Mucosa of rectum (tissue), 2 donors: Measurements from ENCODE around the gene PITX1.

Source experiments
- H3K27ac ChIP-seq, 2 donors: one replicate each; pipeline ENCODE4 v1.7.0; 2013; ENCODE audit warnings: inconsistent platforms in 2 of 2, low read depth in 2 of 2, low read length in 2 of 2
- H3K27me3 ChIP-seq, 2 donors: one replicate each; pipeline ENCODE4 v1.7.0; 2013; ENCODE audit warnings: low read length in 2 of 2; ENCODE audit not compliant: control insufficient read depth in 2 of 2, insufficient read depth in 2 of 2
- H3K36me3 ChIP-seq, 2 donors: one replicate each; pipeline ENCODE4 v1.7.0; 2013; ENCODE audit warnings: low read length in 2 of 2; ENCODE audit not compliant: control insufficient read depth in 2 of 2, insufficient read depth in 2 of 2
- H3K4me1 ChIP-seq, 2 donors: one replicate each; pipeline ENCODE4 v1.7.0; 2013; ENCODE audit warnings: low read length in 2 of 2, mild to moderate bottlenecking in 1 of 2; ENCODE audit not compliant: control insufficient read depth in 2 of 2, insufficient read depth in 2 of 2
- H3K4me3 ChIP-seq, 2 donors: one replicate each; pipeline ENCODE4 v1.7.0; 2013; ENCODE audit warnings: low read length in 2 of 2
- H3K9ac ChIP-seq, 2 donors: one replicate each; pipeline ENCODE4 v1.7.0; 2013; ENCODE audit warnings: low read length in 2 of 2, low read depth in 1 of 2, mild to moderate bottlenecking in 1 of 2
- H3K9me3 ChIP-seq, 2 donors: one replicate each; pipeline ENCODE4 v1.7.0; 2013; ENCODE audit warnings: low read length in 2 of 2; ENCODE audit not compliant: control insufficient read depth in 2 of 2
- donor health status: healthy.
- donor health status: Normal muscosa, but diverticular disease.

The PITX1 gene

DNA sequence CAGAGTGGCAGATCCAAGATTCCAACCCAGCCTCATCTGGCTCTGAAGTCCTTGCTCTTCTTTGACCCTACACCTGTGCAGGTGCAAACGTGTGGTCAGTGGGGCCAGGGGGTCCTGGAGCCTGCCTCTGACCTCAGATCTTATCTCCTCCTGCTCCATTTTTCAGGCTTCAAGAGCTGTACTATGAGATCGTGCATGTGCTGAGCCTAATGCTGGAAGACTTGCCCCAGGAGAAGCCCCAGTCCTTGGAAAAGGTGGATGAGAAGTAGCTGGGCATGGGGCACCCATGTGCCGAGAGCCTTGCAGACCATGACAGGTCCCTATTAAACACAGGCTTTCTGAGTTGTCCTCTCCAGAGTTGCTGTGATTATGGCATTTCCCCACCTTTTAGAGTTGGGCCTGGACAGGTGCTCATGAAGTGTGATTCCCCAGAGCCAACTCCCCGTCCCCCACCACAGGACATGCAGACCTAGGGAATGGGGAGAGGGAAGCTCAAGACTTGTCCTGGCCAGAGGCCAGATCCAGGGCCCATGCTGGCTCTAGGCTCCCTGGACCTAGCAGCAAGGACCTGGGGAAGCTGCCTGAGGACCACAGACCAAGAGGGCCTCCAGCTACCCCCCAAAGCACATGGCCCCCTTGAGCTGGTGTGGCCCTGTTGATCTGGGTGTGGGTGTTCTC is 22.5 kb downstream of the PITX1 start:
- no peaks in the 10 kb centered on the region for H3K9me3 ChIP-seq
- no peak overlapping the region for H3K27ac ChIP-seq
- H3K4me1 ChIP-seq, result no peaks in the 10 kb centered on the region
- H3K9ac ChIP-seq, result no peak overlapping the region
- no peak overlapping the region for H3K4me3 ChIP-seq
- no peaks in the 10 kb centered on the region for H3K27me3 ChIP-seq
- no peaks in the 10 kb centered on the region for H3K36me3 ChIP-seq

DNA sequence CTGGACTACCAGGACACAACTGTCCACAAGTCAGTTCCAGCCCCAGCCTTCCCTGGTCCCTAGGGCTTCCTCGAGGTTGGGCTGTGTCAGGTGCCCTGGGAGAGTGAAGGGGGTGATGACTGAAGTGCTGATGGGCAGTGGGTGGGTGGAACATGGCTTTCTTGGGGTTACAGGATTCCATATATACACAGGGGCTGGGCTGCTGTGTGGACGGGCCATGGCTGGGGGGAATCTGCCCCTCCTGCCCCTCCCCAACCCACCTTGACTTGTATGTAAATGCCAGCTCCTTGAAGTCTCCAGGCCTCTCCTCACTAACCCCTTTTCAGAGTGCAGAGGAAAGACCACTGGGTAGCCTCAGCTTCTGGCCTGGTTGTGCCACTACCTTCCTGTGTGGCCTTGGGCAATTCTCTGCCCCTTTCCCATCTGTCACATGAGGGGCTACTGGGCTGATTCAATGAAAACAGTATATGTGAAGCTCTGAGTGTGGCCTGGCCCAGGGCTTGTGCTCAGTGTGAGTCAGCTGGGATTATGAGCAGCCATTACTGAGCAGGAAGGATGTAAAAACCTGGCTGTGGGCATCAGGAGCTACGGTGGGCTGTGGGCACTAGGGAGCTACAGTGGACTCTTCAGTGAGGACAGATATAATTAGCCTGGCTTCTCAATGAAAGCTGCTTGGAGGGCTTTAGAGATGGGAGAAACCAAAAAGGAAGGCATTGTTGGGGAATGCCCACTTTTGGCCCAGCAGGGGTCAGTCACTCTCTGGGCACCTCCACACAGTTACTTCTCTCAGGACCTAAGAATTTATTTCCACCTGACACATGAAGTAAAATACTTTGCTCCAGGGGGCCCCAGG is 23.3 kb downstream of the PITX1 start:
- Histone ChIP-seq H3K36me3 (no peaks in the 10 kb centered on the region), H3K4me3 (no peak overlapping the region), H3K9me3 (no peaks in the 10 kb centered on the region), H3K9ac (no peak overlapping the region), H3K27me3 (no peaks in the 10 kb centered on the region), H3K27ac (no peak overlapping the region), H3K4me1 (no peaks in the 10 kb centered on the region)

DNA sequence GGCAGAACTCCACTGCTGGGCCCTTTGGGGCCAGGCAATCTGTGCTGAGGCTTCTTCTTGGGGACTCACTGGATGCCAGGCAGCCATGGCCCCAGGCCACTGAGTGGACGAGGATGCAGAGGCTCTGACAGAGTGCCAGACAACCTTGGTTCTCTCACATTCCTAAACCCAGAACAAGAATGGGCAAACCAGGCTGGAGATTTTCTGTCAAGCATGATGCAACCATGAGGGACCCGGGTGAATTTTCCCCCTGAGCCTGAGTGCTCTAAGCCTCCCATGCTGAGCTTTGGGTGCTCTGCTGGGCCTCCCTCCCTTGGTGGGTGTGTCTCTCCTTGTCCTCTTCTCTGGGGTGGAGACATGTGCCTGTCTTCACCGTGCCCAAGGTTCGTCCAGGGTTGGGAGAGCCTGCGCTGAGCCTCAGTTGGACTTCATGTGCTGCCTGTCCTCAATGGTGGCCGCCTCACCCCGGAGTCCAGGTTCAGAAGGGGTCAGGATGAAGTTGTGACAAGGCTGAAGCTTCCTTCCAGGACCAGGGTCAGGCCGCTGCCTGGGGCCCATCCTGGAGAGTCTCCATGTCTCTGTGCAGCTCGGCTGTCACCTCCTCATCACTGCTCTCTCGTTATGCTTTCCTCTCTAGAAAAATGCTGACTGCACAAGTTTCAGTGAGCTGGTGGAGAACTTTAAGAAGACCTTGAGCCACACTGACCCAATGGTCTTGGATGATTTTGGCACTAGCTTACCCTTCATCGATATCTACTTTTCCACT is 24.1 kb downstream of the PITX1 start:
- Histone ChIP-seq H3K4me1 (no peaks in the 10 kb centered on the region), H3K27me3 (no peaks in the 10 kb centered on the region), H3K9ac (no peak overlapping the region), H3K27ac (no peak overlapping the region), H3K36me3 (no peaks in the 10 kb centered on the region), H3K4me3 (no peak overlapping the region), H3K9me3 (no peaks in the 10 kb centered on the region)

DNA sequence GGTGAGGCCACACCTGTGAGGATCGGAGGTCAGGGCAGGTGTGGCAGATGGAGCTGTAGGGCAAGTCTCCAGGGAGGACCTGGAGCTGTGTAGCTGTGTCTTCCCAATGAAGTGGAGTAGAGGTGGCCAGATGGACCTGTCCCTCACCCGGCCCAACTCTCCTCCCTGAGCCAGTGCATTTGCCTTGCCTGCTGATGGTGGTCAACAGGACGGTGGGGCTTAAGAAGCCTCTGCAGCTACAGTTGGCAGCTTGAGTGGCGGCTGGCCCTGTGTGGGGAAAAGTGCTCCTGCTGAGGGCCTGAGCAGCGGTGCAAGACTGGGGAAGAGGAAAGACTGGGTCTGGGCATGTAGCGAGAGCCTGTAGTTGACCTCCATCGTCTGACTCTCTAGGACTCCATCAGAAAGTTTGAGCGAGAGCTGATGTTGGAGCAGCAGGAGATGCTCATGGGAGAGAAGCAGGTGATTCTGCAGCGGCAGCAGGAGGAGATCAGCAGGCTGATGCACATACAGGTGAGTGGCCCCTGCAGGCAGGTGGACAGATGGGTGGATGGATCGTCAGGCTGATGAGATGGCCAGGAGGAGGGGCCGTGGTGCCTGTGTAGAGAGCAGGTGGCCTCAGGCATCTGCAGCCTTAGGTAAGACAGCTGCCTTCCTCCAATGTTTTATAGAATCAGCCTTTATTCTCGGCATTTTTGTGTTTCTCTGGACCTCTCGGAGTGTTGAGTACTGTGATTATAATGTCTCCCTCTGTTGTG is 24.9 kb downstream of the PITX1 start:
- Histone ChIP-seq H3K9ac (no peak overlapping the region), H3K4me1 (no peaks in the 10 kb centered on the region), H3K9me3 (no peaks in the 10 kb centered on the region), H3K4me3 (no peak overlapping the region), H3K36me3 (no peaks in the 10 kb centered on the region), H3K27ac (no peak overlapping the region), H3K27me3 (no peaks in the 10 kb centered on the region)

DNA sequence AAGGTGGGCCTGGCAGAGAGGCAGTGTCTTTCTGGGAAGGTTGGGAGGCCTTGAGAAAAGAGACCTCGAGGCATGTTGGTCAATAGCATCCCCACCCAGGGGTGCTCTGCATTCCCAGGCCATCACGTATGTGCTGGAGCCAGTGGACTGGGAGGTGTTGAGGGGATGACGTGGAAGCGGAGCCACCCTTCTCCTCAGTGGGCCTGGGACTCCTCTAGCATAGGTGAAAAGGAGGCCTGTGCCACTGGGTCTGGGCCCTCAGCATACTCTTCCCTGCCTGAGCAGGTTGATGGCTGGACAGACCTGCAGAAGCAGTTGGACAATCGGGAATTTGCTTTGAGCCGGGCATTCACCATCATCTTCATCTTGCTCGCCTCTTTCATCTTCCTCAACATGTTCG is 25.5 kb downstream of the PITX1 start:
- Histone ChIP-seq H3K27me3 (no peaks in the 10 kb centered on the region), H3K9me3 (no peaks in the 10 kb centered on the region), H3K36me3 (no peaks in the 10 kb centered on the region), H3K9ac (no peak overlapping the region), H3K4me1 (no peaks in the 10 kb centered on the region), H3K27ac (no peak overlapping the region), H3K4me3 (no peak overlapping the region)

DNA sequence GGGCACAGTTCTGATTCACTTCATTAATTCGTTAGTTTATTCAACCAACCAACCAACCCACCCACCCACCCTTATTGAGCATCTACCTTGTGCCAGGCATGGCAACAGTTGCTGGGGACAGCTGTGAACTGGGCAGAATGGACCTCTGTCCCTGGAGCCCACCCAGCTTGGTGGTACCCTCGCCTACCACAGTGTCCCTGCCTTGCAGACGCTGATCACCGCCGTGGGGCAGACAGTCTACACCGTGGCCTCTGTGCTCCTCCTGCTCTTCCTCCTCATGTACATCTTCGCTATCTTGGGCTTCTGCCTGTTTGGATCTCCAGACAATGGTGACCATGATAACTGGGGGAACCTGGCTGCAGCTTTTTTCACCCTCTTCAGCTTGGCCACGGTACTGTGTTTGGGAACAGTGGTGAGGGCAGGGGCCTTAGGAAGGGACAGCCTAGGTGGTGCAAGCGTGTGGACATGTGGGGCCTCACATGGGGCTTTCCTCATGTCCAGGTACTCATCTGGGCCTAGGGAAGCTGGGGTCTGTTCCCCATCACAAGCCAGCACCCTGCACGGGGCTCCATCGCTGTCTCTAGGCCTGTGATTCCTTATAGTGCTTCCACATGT is 26.2 kb downstream of the PITX1 start:
- H3K36me3 ChIP-seq, result no peaks in the 10 kb centered on the region
- H3K27ac ChIP-seq, result no peak overlapping the region
- H3K27me3 ChIP-seq, result no peaks in the 10 kb centered on the region
- no peak overlapping the region for H3K9ac ChIP-seq
- H3K9me3 ChIP-seq, result no peaks in the 10 kb centered on the region
- no peaks in the 10 kb centered on the region for H3K4me1 ChIP-seq
- H3K4me3 ChIP-seq, result no peak overlapping the region

DNA sequence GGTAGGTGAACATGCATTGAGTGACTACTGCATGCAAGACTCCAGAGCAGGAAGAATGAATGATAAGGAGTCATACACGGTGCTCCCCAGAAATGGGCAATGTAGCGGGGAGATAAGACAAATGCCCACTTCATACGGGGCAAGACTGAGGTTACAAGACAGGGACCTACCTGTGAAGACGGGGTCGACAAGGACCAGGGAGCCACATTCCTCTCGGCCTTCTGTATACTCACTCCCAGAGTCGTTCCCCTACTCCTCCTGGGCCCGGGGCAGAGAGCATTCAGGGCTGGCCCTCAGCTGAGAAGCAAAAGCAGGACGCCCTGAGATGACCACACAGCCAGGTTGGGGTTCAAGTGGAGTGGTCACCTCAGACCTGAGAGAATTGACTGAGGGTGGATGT is 26.7 kb downstream of the PITX1 start:
- Histone ChIP-seq H3K27ac (no peak overlapping the region), H3K36me3 (no peaks in the 10 kb centered on the region), H3K9ac (no peak overlapping the region), H3K4me1 (no peaks in the 10 kb centered on the region), H3K9me3 (no peaks in the 10 kb centered on the region), H3K27me3 (no peaks in the 10 kb centered on the region), H3K4me3 (no peak overlapping the region)

DNA sequence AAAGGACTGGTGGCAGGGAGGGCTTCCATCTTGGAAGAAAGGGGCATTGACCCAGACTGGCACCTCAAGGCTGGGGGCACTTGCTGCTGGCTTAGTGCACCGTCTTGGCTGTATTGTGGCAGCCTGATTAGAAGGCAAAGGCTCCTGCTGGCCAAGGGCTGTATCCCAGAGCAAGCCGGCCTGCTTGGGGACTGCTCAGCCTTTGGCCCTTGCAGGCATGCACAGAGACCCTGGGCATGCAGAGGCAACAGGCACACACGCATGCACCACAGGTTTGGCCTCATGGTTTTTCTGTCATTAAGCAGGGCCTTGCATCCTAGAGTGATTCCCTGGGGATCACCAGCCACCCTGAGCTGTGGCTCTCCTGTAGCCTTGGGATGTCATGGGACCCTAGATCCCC is 29.0 kb downstream of the PITX1 start:
- Histone ChIP-seq H3K27ac (no peak overlapping the region), H3K36me3 (no peaks in the 10 kb centered on the region), H3K4me3 (no peak overlapping the region), H3K4me1 (no peaks in the 10 kb centered on the region), H3K27me3 (no peaks in the 10 kb centered on the region), H3K9me3 (no peaks in the 10 kb centered on the region), H3K9ac (no peak overlapping the region)

DNA sequence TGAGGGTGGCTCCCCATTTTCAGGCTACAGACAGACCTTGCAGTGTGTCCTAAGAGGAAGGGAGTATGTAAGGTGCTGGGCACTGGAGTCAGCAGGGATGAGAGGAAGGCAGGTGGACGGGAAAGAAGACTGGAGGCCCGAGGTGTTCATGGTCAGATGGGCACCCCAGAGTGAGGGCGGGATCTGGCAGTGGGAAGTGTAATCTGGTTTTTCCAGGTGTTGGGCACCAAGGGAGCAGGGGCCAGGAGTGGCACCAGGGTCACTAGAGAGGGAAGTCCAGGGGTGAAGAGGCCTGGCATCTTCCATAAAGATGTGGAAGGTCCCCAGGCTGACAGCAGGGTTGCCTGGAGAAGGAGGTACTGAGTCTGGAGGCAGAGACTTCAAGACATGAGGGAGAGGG is 29.7 kb downstream of the PITX1 start:
- Histone ChIP-seq H3K27me3 (no peaks in the 10 kb centered on the region), H3K27ac (no peak overlapping the region), H3K36me3 (no peaks in the 10 kb centered on the region), H3K4me3 (no peak overlapping the region), H3K4me1 (no peaks in the 10 kb centered on the region), H3K9me3 (no peaks in the 10 kb centered on the region), H3K9ac (no peak overlapping the region)
